Common myeloid progenitor, CD34-positive (primary cell): ENCODE data around the gene ADAMTSL1.

Experiments
- CTCF ChIA-PET: fragments of 350-600 bp; sonication (Branson Sonifier 250); formaldehyde crosslinking; loops from one replicate; lab custom pipeline; 2021; ENCODE audit warnings: antibody characterized with exemption; lab: Charles Lee
- POLR2A ChIA-PET: fragments of 350-600 bp; sonication (Branson Sonifier 250); formaldehyde crosslinking; loops from one replicate; lab custom pipeline; 2021; ENCODE audit warnings: antibody characterized with exemption; lab: Charles Lee
- DNase-seq, 3 donors: peaks; one replicate each; pipeline versions ENCODE4 v3.0.0 to v3.0.0-alpha.2; 2013
- H3K27ac ChIP-seq, 2 experiments: 1 replicate in 1 of 2; 2 replicates in 1 of 2; pipeline ENCODE4 v1.7.0; 2013; ENCODE audit warnings: inconsistent platforms in 2 of 2, low read length in 2 of 2, mild to moderate bottlenecking in 2 of 2, low read depth in 1 of 2, moderate library complexity in 1 of 2; ENCODE audit not compliant: severe bottlenecking in 2 of 2, insufficient read depth in 1 of 2, poor library complexity in 1 of 2
- H3K27me3 ChIP-seq, 5 experiments: replicated peaks in 2 of 5; 1 replicate in 3 of 5; 2 replicates in 2 of 5; pipeline versions ENCODE4 v1.6.1 to v1.7.0; 2013; ENCODE audit warnings: low read length in 4 of 5, mild to moderate bottlenecking in 2 of 5, moderate library complexity in 2 of 5, inconsistent platforms in 1 of 5; ENCODE audit not compliant: insufficient read depth in 5 of 5, control insufficient read depth in 4 of 5
- H3K36me3 ChIP-seq, 4 experiments: 1 replicate in 2 of 4; 2 replicates in 2 of 4; pipeline versions ENCODE4 v1.6.1 to v1.7.0; 2013; ENCODE audit warnings: low read length in 3 of 4, control low read depth in 1 of 4, mild to moderate bottlenecking in 1 of 4; ENCODE audit not compliant: control insufficient read depth in 4 of 4, insufficient read depth in 4 of 4
- H3K4me1 ChIP-seq, 4 experiments: 1 replicate in 3 of 4; 2 replicates in 1 of 4; pipeline versions ENCODE4 v1.6.1 to v1.7.1; 2013; ENCODE audit warnings: low read length in 3 of 4, mild to moderate bottlenecking in 3 of 4, control low read depth in 1 of 4, inconsistent platforms in 1 of 4, moderate library complexity in 1 of 4; ENCODE audit not compliant: control insufficient read depth in 4 of 4, insufficient read depth in 4 of 4; ENCODE audit errors: control extremely low read depth in 1 of 4
- H3K4me3 ChIP-seq, 7 experiments: 1 replicate in 4 of 7; 2 replicates in 3 of 7; pipeline versions ENCODE4 v1.5.1 to v1.7.0; 2013; ENCODE audit warnings: mild to moderate bottlenecking in 7 of 7, low read length in 6 of 7, moderate library complexity in 6 of 7, inconsistent platforms in 2 of 7, low read depth in 2 of 7, control low read depth in 1 of 7; ENCODE audit not compliant: insufficient read depth in 4 of 7, control insufficient read depth in 1 of 7; ENCODE audit errors: extremely low read depth in 1 of 7
- H3K9me3 ChIP-seq, 5 experiments: 1 replicate in 4 of 5; 2 replicates in 1 of 5; pipeline versions ENCODE4 v1.6.1 to v1.7.1; 2013; ENCODE audit warnings: low read length in 4 of 5, mild to moderate bottlenecking in 2 of 5, inconsistent platforms in 1 of 5, low read depth in 1 of 5, moderate library complexity in 1 of 5; ENCODE audit not compliant: control insufficient read depth in 4 of 5, insufficient read depth in 2 of 5; ENCODE audit errors: control extremely low read depth in 1 of 5
- WGBS: methylation state at CpG from one replicate; pipeline ENCODE4 v1.1.5; 2013; ENCODE audit not compliant: insufficient coverage; 5-methylcytosine and 5-hydroxymethylcytosine counted together

The ADAMTSL1 gene

DNA sequence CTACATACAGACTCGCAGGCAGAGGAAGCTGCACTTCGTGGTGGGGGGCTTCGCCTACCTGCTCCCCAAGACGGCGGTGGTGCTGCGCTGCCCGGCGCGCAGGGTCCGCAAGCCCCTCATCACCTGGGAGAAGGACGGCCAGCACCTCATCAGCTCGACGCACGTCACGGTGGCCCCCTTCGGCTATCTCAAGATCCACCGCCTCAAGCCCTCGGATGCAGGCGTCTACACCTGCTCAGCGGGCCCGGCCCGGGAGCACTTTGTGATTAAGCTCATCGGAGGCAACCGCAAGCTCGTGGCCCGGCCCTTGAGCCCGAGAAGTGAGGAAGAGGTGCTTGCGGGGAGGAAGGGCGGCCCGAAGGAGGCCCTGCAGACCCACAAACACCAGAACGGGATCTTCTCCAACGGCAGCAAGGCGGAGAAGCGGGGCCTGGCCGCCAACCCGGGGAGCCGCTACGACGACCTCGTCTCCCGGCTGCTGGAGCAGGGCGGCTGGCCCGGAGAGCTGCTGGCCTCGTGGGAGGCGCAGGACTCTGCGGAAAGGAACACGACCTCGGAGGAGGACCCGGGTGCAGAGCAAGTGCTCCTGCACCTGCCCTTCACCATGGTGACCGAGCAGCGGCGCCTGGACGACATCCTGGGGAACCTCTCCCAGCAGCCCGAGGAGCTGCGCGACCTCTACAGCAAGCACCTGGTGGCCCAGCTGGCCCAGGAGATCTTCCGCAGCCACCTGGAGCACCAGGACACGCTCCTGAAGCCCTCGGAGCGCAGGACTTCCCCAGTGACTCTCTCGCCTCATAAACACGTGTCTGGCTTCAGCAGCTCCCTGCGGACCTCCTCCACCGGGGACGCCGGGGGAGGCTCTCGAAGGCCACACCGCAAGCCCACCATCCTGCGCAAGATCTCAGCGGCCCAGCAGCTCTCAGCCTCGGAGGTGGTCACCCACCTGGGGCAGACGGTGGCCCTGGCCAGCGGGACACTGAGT, 303.2 kb downstream of the ADAMTSL1 start:
- ChIA-PET POLR2A (no interaction called here), CTCF (interaction anchor here (1.1 kb wide), 1 partner anchor 352 kb away, joined by 3 read pairs; no protein-coding TSS in a partner anchor)
- Histone ChIP-seq H3K4me3 (no peak overlapping the region), H3K4me1 (no peaks in the 10 kb centered on the region), H3K27ac (no peak overlapping the region), H3K36me3 (no peaks in the 10 kb centered on the region), H3K27me3 (peaks cover 0 to 3% (median 0%) of the 10 kb centered on the region in 5 experiments), H3K9me3 (peaks cover 0 to 7% (median 0%) of the 10 kb centered on the region in 5 experiments)
- no peak for DNase-seq
- WGBS: 96% methylated on average over 65 of the region's 73 CpGs

DNA sequence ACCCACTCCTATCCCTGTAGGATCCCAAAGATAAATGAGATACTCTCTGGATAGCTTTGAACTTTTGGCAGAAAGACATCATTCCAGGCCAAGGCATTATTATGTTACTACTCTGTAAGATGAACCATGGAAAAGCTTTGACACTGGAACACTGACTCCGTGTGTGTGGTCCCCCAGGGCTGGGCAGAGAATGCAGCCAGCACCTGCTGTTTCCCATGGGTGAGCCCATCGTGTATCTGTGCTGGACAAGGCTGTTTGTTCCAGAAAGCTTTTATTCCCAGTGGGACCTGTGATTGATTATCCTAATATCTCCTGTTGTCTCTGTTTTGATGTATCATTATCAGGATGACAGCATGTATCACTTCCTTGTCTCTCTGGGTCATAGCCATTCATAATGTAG, 304.2 kb downstream of the ADAMTSL1 start:
- ChIA-PET POLR2A (no interaction called here), CTCF (no interaction called here)
- WGBS: 92% methylated on average over 2 of the region's 2 CpGs
- H3K4me3 ChIP-seq: no peak overlapping the region
- no peaks in the 10 kb centered on the region for H3K4me1 ChIP-seq
- peaks cover 0 to 7% (median 0%) of the 10 kb centered on the region in 5 experiments for H3K9me3 ChIP-seq
- peaks cover 0 to 3% (median 0%) of the 10 kb centered on the region in 5 experiments for H3K27me3 ChIP-seq
- no peak for DNase-seq
- H3K36me3 ChIP-seq: no peaks in the 10 kb centered on the region
- no peak overlapping the region for H3K27ac ChIP-seq

DNA sequence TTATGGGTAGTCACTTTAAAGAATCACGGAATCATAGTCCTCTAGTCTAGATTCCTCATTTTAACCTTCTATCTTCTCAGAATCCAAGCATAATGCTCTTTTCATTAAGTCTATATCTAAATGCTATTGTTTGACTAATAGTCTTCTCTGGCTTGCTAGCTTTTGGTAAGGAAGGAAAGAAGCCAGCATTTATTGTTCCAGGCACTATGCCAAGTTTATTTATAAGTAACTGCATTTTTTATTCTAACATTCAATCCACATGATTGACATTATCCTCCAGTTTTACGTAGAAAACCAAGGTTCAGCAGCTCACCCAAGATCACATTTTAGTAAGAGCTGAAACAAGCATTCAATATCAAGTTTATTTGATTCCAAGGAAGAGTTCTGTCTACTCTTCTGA, 304.9 kb downstream of the ADAMTSL1 start:
- 100% methylated on average over 1 of the region's 2 CpGs for WGBS
- H3K4me1 ChIP-seq: no peaks in the 10 kb centered on the region
- ChIA-PET CTCF (no interaction called here), POLR2A (no interaction called here)
- no peak for DNase-seq
- H3K9me3 ChIP-seq: peaks cover 0 to 7% (median 0%) of the 10 kb centered on the region in 5 experiments
- H3K27me3 ChIP-seq: no peaks in the 10 kb centered on the region
- no peak overlapping the region for H3K27ac ChIP-seq
- no peaks in the 10 kb centered on the region for H3K36me3 ChIP-seq
- no peak overlapping the region for H3K4me3 ChIP-seq

DNA sequence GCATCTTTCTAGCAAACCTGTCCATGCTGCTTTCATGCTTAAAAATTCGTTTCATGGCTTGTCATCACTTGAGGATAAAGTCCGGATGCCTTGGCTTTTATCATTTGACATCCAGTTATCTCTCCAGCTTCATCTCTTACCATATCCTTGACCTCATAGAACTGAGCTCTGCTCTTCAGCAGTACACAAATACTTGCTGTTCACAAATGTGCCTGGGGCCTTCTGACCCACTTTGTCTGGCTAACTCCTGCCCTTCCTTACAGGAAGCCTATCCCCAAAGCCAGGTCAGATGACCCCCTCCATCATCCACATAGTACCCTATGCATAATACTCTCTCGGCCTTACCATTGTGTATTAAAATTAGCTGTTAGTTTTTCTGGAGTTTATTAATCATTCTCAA, 310.0 kb downstream of the ADAMTSL1 start:
- no peak overlapping the region for H3K27ac ChIP-seq
- H3K27me3 ChIP-seq: no peaks in the 10 kb centered on the region
- H3K9me3 ChIP-seq: no peaks in the 10 kb centered on the region
- whole genome bisulfite sequencing: 100% methylated on average over 1 of the region's 3 CpGs
- ChIA-PET POLR2A (no interaction called here), CTCF (no interaction called here)
- H3K4me3 ChIP-seq: no peak overlapping the region
- DNase-seq: no peak
- H3K4me1 ChIP-seq: no peaks in the 10 kb centered on the region
- no peaks in the 10 kb centered on the region for H3K36me3 ChIP-seq

DNA sequence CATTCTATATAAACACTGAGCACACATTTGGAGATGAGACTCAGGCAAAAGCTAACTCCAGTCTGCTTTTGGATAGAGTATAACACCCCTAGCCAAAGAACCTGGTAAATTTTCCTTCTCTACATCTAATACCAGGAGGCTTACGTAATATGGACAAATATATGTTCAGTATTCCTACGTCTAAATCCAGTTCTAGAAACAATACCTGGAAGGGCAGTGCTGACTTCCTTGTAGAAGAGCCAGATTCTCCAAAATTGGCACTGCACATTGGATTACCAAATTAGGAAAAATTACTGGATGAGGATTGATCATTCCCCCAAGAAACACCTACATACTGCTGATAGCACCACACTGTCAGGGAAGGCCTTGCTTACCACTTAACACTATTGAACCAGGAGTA, 311.7 kb downstream of the ADAMTSL1 start:
- no peak for DNase-seq
- WGBS: 100% methylated on average over 2 of the region's 2 CpGs
- Histone ChIP-seq H3K27ac (no peak overlapping the region), H3K4me3 (no peak overlapping the region), H3K9me3 (no peaks in the 10 kb centered on the region), H3K27me3 (no peaks in the 10 kb centered on the region), H3K36me3 (no peaks in the 10 kb centered on the region), H3K4me1 (no peaks in the 10 kb centered on the region)
- ChIA-PET CTCF (no interaction called here), POLR2A (no interaction called here)

DNA sequence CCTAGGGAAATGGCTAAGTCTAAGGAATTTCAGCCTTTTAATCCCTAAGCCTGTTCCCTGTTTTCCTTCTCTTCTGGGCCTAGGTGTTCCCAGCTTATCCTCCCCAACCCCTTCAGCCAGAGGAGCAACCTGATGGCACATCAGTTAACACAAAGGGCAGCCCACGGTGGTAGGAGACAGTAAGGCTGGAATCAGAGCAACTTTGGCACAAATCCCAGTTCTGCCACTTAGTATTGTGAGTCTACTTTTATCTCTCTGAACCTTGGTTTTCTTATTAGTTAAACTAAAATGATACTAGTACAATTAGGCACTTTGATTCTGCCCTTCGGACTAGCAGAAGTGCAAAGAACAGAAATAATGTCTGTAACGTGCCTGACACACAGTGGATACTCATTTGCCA, 312.2 kb downstream of the ADAMTSL1 start:
- Histone ChIP-seq H3K36me3 (no peaks in the 10 kb centered on the region), H3K27me3 (no peaks in the 10 kb centered on the region), H3K27ac (no peak overlapping the region), H3K9me3 (no peaks in the 10 kb centered on the region), H3K4me3 (no peak overlapping the region), H3K4me1 (no peaks in the 10 kb centered on the region)
- POLR2A ChIA-PET: no interaction called here
- CTCF ChIA-PET: no interaction called here
- WGBS: 100% methylated on average over 1 of the region's 3 CpGs
- no peak for DNase-seq

DNA sequence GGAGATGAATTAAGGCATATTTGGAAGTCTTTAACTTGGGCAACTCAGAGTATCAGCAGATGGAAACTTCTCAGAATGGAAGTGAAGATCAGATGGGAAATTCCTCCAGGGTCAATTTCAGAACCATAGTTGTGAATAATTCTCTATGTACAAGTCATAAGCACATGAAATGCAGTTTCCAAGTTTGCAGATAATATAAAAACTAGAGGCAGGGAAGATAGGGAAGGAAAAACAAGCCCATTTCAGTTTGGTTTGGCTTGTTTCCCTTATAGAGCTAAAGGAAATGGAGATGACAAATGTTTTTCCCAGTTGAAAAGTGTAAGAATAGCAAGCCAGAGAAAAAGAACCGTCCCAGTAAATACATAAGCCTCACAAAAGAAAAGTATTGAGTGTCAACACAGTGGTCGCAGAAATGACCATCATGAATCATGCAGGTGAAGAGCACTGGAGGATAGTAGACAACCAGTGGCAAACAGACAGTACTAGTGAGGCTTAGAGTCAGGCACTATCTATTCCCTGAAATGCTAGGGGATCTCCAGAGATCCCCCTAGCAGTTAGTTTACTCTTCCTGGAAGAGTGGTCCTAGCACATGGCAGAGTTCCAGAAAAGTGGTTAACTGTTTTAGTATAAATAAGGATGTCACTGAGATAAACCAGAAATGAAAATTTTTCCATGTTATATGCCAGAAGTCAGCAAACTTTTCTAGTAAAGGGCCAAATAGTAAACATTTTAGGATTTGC, 313.1 kb downstream of the ADAMTSL1 start:
- ChIA-PET POLR2A (no interaction called here), CTCF (no interaction called here)
- no peaks in the 10 kb centered on the region for H3K36me3 ChIP-seq
- 50% methylated on average over 2 of the region's 2 CpGs for WGBS
- no peak overlapping the region for H3K4me3 ChIP-seq
- no peaks in the 10 kb centered on the region for H3K27me3 ChIP-seq
- no peak for DNase-seq
- H3K27ac ChIP-seq: no peak overlapping the region
- H3K9me3 ChIP-seq: no peaks in the 10 kb centered on the region
- no peaks in the 10 kb centered on the region for H3K4me1 ChIP-seq
